Brain microvascular endothelial cell (primary cell): ENCODE data around the gene USP14.

Experiments
- DNase-seq: peaks from one replicate; pipeline ENCODE4 v3.0.0-alpha.2; 2020
- H3K27ac ChIP-seq: fragments of 250-450 bp; sonication (Bioruptor Pico); 2 replicates; pipeline ENCODE4 v1.5.1; 2020; ENCODE audit warnings: mild to moderate bottlenecking, moderate library complexity
- H3K27me3 ChIP-seq: fragments of 250-450 bp; sonication (Bioruptor Pico); replicated peaks from 2 replicates; pipeline ENCODE4 v1.5.1; 2020; ENCODE audit warnings: mild to moderate bottlenecking
- H3K36me3 ChIP-seq: fragments of 250-450 bp; sonication (Bioruptor Pico); replicated peaks from 2 replicates; pipeline ENCODE4 v1.5.1; 2020; ENCODE audit warnings: mild to moderate bottlenecking
- H3K4me3 ChIP-seq: 2 replicates; pipeline ENCODE4 v1.5.1; 2011; ENCODE audit warnings: low read depth, mild to moderate bottlenecking, control low read depth, low read length, moderate library complexity
- CTCF ChIP-seq: IDR thresholded peaks from 2 replicates; pipeline ENCODE4 v1.5.1; 2011; ENCODE audit warnings: low read depth, mild to moderate bottlenecking, moderate library complexity, low read length, control low read depth, inconsistent platforms; ENCODE audit errors: missing control alignments
- in situ Hi-C: cut with HindIII; loops from 2 replicates; pipeline ENCODE4 v1.10.0; 2017; ENCODE audit warnings: low sequenced_read_pairs, low pct_ligation_motif_present

Gene USP14

GRCh38 chr18:191725-192124 lies 33.4 kb downstream of the USP14 start:
- Histone ChIP-seq H3K27ac (no peak overlapping the region), H3K4me3 (no peak overlapping the region), H3K36me3 (peaks cover 6% of the 10 kb centered on the region), H3K27me3 (no peaks in the 10 kb centered on the region)
- no peak for DNase-seq
- TF ChIP-seq CTCF: no peak
- in situ Hi-C loops: no loop called here

- H3K27ac ChIP-seq: no peak overlapping the region
- H3K36me3 ChIP-seq: peaks cover 6% of the 10 kb centered on the region
These were observed 34.4 kb downstream of the USP14 start for GRCh38 chr18:192801-193200.

GRCh38 chr18:195651-196050 lies 37.3 kb downstream of the USP14 start:
- Histone ChIP-seq H3K27ac (no peak overlapping the region), H3K36me3 (peaks cover 23% of the 10 kb centered on the region), H3K27me3 (no peaks in the 10 kb centered on the region), H3K4me3 (no peak overlapping the region)
- in situ Hi-C loops: no loop called here
- no peak for TF ChIP-seq CTCF
- no peak for DNase-seq

More at GRCh38 chr18:192801-193200, 34.4 kb downstream of the USP14 start:
- Histone ChIP-seq H3K4me3 (no peak overlapping the region), H3K27me3 (no peaks in the 10 kb centered on the region)
- no peak for DNase-seq
- TF ChIP-seq CTCF: no peak
- in situ Hi-C loops: no loop called here

- in situ Hi-C loops: no loop called here
- Histone ChIP-seq H3K36me3 (peaks cover 41% of the 10 kb centered on the region), H3K27ac (no peak overlapping the region)
These were observed 40.9 kb downstream of the USP14 start for GRCh38 chr18:199214-199613.

GRCh38 chr18:199768-200167 lies 41.4 kb downstream of the USP14 start:
- Histone ChIP-seq H3K4me3 (no peak overlapping the region), H3K27ac (no peak overlapping the region), H3K36me3 (peaks cover 47% of the 10 kb centered on the region), H3K27me3 (no peaks in the 10 kb centered on the region)
- no peak for DNase-seq
- TF ChIP-seq CTCF: no peak
- in situ Hi-C loops: no loop called here

More at GRCh38 chr18:199214-199613, 40.9 kb downstream of the USP14 start:
- DNase-seq: no peak
- no peak for TF ChIP-seq CTCF
- no peak overlapping the region for H3K4me3 ChIP-seq
- H3K27me3 ChIP-seq: no peaks in the 10 kb centered on the region

GRCh38 chr18:210075-210474 lies 51.7 kb downstream of the USP14 start:
- in situ Hi-C loops: no loop called here
- DNase-seq: no peak
- H3K27ac ChIP-seq: no peak overlapping the region
- no peaks in the 10 kb centered on the region for H3K27me3 ChIP-seq
- no peak for TF ChIP-seq CTCF
- H3K36me3 ChIP-seq: peaks cover 49% of the 10 kb centered on the region
- H3K4me3 ChIP-seq: no peak overlapping the region
